Vagina (tissue), 2 donors: ENCODE data around the gene SLITRK4.

Experiments
- POLR2A ChIP-seq, 2 donors: fragments of 450-650 bp; IDR thresholded peaks; one replicate each; pipeline ENCODE4 v1.6.1; 2017; ENCODE audit warnings: antibody characterized with exemption in 2 of 2, mild to moderate bottlenecking in 2 of 2, moderate library complexity in 2 of 2
- POLR2AphosphoS5 ChIP-seq, 2 donors: sonication (generic); formaldehyde crosslinking; IDR thresholded peaks; one replicate each; pipeline ENCODE4 v1.9.0; 2017; ENCODE audit warnings: antibody characterized with exemption in 2 of 2, mild to moderate bottlenecking in 2 of 2, low read depth in 1 of 2; ENCODE audit not compliant: insufficient read depth in 1 of 2
- TF ChIP-seq, protein P1 (sequence below), 3 experiments: fragments of 450-650 bp in 2 of 3; fragments of 200-600 bp in 1 of 3; sonication (generic) in 1 of 3; IDR thresholded peaks; one replicate each; pipeline ENCODE4 v1.5.1; 2017 to 2019; ENCODE audit warnings: antibody characterized with exemption in 3 of 3, mild to moderate bottlenecking in 2 of 3, moderate library complexity in 2 of 3

GRCh38 chrX:143633461-143634308 is 2.2 kb downstream of the SLITRK4 start:
- TF ChIP-seq POLR2A (IDR thresholded peaks at IDR 0.05): no peak
- TF ChIP-seq, protein P1, sequence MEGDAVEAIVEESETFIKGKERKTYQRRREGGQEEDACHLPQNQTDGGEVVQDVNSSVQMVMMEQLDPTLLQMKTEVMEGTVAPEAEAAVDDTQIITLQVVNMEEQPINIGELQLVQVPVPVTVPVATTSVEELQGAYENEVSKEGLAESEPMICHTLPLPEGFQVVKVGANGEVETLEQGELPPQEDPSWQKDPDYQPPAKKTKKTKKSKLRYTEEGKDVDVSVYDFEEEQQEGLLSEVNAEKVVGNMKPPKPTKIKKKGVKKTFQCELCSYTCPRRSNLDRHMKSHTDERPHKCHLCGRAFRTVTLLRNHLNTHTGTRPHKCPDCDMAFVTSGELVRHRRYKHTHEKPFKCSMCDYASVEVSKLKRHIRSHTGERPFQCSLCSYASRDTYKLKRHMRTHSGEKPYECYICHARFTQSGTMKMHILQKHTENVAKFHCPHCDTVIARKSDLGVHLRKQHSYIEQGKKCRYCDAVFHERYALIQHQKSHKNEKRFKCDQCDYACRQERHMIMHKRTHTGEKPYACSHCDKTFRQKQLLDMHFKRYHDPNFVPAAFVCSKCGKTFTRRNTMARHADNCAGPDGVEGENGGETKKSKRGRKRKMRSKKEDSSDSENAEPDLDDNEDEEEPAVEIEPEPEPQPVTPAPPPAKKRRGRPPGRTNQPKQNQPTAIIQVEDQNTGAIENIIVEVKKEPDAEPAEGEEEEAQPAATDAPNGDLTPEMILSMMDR (IDR thresholded peaks at IDR 0.05): no peak
- TF ChIP-seq POLR2AphosphoS5 (IDR thresholded peaks at IDR 0.05; ENCODE audit: insufficient read depth in 1 of 2, low read depth in 1 of 2): no peak
